ENCODE measurements around the gene RSPH9. TPM values are rescaled to one million over a fixed set of nuclear protein-coding genes. Genes with fewer than 3 reads are reported as not detected.

Gene RSPH9
- polyA plus RNA-seq, 1 of the 3 experiments (the other 2 are of a cell fraction) = 0.05 TPM

DNA sequence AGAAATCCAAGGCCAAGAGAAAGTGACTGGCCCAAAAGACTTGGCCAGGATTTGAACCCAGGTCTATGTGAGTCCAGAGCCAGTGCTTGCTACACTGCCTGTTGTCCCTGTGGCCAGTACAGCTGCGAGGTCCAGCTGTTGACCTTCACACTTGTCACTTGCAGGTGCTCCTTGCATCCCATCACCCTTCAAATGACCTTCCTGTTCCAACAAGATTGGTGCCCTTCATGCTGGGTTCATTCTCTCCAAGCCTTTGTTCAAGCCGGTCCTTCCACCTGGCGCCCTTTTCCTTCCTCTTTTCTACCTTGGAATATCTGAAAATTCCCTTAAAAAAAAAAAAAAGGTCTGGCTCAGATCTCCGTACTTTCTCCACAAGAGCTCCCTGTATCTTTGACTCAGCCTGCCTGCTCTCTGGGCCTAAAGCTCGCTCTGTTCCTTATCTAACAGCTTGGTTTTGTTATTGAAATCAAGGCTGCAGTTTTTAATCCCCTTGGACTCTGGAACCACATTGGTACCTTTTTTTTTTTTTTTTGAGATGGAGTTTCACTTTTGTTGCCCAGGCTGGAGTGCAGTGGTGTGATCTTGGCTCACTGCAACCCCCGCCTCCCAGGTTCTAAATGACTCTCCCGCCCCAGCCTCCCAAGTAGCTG, 64.9 kb downstream of the RSPH9 start:
- H3K9me2 ChIP-seq = no peaks in the 10 kb centered on the region
- H2AFZ ChIP-seq (ENCODE audit: low read depth) = no peak overlapping the region
- H3K4me2 ChIP-seq = no peak overlapping the region
- peaks cover 0 to 10% of the 10 kb centered on the region in 2 experiments; a peak in 1 of 4 replicates for H3K4me1 ChIP-seq (ENCODE audit: control insufficient read depth in 1 of 2, insufficient read depth in 2 of 2, low read depth in 1 of 2, low read length in 1 of 2)
- H3K4me3 ChIP-seq (ENCODE audit: low read depth in 2 of 2, low read length in 1 of 2) = no peak overlapping the region
- no peak overlapping the region for H3K9ac ChIP-seq
- peaks cover 9% of the 10 kb centered on the region; the same call in 1 of the 2 replicates for H3K27me3 ChIP-seq (ENCODE audit: insufficient read depth)
- TF ChIP-seq SMC3 (IDR thresholded peaks at IDR 0.05; ENCODE audit: low read depth, low read length) (no peak), TCF12 (IDR thresholded peaks at IDR 0.05) (no peak), GABPA (IDR thresholded peaks at IDR 0.05; ENCODE audit: low read depth) (no peak), NFIC (IDR thresholded peaks at IDR 0.05; ENCODE audit: borderline replicate concordance) (no peak), FOSL2 (IDR thresholded peaks at IDR 0.05; ENCODE audit: borderline replicate concordance, low read depth) (no peak), PBX3 (IDR thresholded peaks at IDR 0.05) (no peak), TEAD4 (IDR thresholded peaks at IDR 0.05; ENCODE audit: borderline replicate concordance, insufficient read depth) (no peak), IRF3 (IDR thresholded peaks at IDR 0.05; ENCODE audit: low read depth, low read length) (no peak), MXI1 (IDR thresholded peaks at IDR 0.05; ENCODE audit: low read depth, low read length) (no peak), MAX (IDR thresholded peaks at IDR 0.05; ENCODE audit: low read depth) (no peak), RAD21 (IDR thresholded peaks at IDR 0.05; ENCODE audit: low read length) (no peak), MEF2A (IDR thresholded peaks at IDR 0.05; ENCODE audit: borderline replicate concordance, low read depth) (no peak), REST (IDR thresholded peaks at IDR 0.05; ENCODE audit: low read depth, low read length) (no peak), ELF1 (IDR thresholded peaks at IDR 0.05) (no peak)
- TF ChIP-seq, protein P1, sequence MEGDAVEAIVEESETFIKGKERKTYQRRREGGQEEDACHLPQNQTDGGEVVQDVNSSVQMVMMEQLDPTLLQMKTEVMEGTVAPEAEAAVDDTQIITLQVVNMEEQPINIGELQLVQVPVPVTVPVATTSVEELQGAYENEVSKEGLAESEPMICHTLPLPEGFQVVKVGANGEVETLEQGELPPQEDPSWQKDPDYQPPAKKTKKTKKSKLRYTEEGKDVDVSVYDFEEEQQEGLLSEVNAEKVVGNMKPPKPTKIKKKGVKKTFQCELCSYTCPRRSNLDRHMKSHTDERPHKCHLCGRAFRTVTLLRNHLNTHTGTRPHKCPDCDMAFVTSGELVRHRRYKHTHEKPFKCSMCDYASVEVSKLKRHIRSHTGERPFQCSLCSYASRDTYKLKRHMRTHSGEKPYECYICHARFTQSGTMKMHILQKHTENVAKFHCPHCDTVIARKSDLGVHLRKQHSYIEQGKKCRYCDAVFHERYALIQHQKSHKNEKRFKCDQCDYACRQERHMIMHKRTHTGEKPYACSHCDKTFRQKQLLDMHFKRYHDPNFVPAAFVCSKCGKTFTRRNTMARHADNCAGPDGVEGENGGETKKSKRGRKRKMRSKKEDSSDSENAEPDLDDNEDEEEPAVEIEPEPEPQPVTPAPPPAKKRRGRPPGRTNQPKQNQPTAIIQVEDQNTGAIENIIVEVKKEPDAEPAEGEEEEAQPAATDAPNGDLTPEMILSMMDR (IDR thresholded peaks at IDR 0.05) = no peak
- H4K20me1 ChIP-seq (ENCODE audit: insufficient read depth) = no peaks in the 10 kb centered on the region
- CTCF ChIA-PET = interaction anchor here (1.4 to 1.5 kb wide), 2 partner anchors 43 to 370 kb away, joined by 3 to 5 read pairs; no protein-coding TSS in a partner anchor
- DNase-seq = no peak
- no peaks in the 10 kb centered on the region for H3K9me3 ChIP-seq
- H3K27ac ChIP-seq (ENCODE audit: low read depth in 2 of 2, low read length in 1 of 2) = no peak overlapping the region
- no peaks in the 10 kb centered on the region for H3K36me3 ChIP-seq (replicated peaks in 1 of 2; ENCODE audit: control insufficient read depth in 1 of 2, insufficient read depth in 2 of 2, low read length in 1 of 2)
- POLR2A ChIA-PET = interaction anchor here (0.5 kb wide), 1 partner anchor 12 kb away, joined by 3 read pairs; no protein-coding TSS in a partner anchor
- H3F3A ChIP-seq (replicated peaks; ENCODE audit: insufficient read depth) = no peaks in the 10 kb centered on the region
- 80% methylated on average over 7 of the region's 7 CpGs for WGBS (ENCODE audit: low lambda C conversion rate)
- H3K79me2 ChIP-seq (ENCODE audit: insufficient read depth) = no peaks in the 10 kb centered on the region
